Activated T-cell treated with anti-CD3 and anti-CD28 coated beads, Interleukin-2, amount 50 U/mL, for 4 hours (primary cell): Measurements from ENCODE around the gene PATE1. TPM values are rescaled to one million over a fixed set of nuclear protein-coding genes. Genes with fewer than 3 reads are reported as not detected.

Source experiments
- ATAC-seq, 2 donors: fragments of 200-7000 bp; cut with Tn5 transposase; one replicate each; pipeline ENCODE4 v1.10.0; 2021
- DNase-seq: peaks from one replicate; pipeline ENCODE4 v3.0.0-alpha.2; 2020
- H3K27me3 Mint-ChIP-seq: one replicate; pipeline ENCODE4 v1.8.0; 2021; ENCODE audit warnings: low read depth, mixed read lengths
- H3K36me3 Mint-ChIP-seq: one replicate; pipeline ENCODE4 v1.8.0; 2022; ENCODE audit warnings: mixed read lengths; ENCODE audit not compliant: insufficient read depth
- H3K4me1 Mint-ChIP-seq: one replicate; pipeline ENCODE4 v1.8.0; 2021; ENCODE audit warnings: low read depth, mixed read lengths
- H3K4me3 Mint-ChIP-seq: one replicate; pipeline ENCODE4 v1.8.0; 2021; ENCODE audit warnings: mild to moderate bottlenecking, moderate library complexity, mixed read lengths
- H3K9me3 Mint-ChIP-seq: one replicate; pipeline ENCODE4 v1.8.0; 2021; ENCODE audit warnings: mixed read lengths
- total RNA-seq, 3 donors: library from RNA; stranded (reverse); gene quantifications; one replicate each; pipeline ENCODE4 v1.2.1, GENCODE V29; 2021

The PATE1 gene
- total RNA-seq, 3 donors from 2014 or later: not detected

GRCh38 chr11:125768336-125769046 lies 22.4 kb downstream of the PATE1 start:
- no peaks in the 10 kb centered on the region for H3K36me3 Mint-ChIP-seq
- H3K9me3 Mint-ChIP-seq: no peaks in the 10 kb centered on the region
- H3K27me3 Mint-ChIP-seq: peaks cover 22% of the 10 kb centered on the region
- no peak overlapping the region for H3K4me3 Mint-ChIP-seq
- no peak for DNase-seq
- no peaks in the 10 kb centered on the region for H3K4me1 Mint-ChIP-seq
- ATAC-seq: no peak

DNA sequence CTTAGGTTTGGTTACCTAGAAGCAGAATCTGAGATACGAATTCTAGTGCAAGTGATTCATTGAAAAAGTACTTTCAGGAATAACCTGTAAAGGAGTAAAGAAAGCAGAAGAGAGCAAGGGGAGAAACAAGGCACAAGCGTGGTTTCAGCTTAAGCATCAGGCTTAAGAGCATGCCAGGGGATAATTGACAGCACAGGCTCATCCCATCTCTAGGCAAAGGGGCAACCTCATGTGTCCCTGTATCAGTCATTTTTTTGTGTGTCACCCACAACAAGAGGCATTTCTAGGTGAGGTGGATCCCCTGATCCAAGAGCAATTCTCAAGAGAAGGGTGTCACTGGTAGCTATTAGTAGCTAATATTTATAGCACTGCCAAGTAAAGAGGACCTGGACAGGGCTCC lies 24.5 kb downstream of the PATE1 start:
- Mint-ChIP-seq H3K9me3 (no peaks in the 10 kb centered on the region), H3K36me3 (no peaks in the 10 kb centered on the region), H3K27me3 (peaks cover 15% of the 10 kb centered on the region), H3K4me3 (no peak overlapping the region), H3K4me1 (no peaks in the 10 kb centered on the region)
- no peak for ATAC-seq
- no peak for DNase-seq

DNA sequence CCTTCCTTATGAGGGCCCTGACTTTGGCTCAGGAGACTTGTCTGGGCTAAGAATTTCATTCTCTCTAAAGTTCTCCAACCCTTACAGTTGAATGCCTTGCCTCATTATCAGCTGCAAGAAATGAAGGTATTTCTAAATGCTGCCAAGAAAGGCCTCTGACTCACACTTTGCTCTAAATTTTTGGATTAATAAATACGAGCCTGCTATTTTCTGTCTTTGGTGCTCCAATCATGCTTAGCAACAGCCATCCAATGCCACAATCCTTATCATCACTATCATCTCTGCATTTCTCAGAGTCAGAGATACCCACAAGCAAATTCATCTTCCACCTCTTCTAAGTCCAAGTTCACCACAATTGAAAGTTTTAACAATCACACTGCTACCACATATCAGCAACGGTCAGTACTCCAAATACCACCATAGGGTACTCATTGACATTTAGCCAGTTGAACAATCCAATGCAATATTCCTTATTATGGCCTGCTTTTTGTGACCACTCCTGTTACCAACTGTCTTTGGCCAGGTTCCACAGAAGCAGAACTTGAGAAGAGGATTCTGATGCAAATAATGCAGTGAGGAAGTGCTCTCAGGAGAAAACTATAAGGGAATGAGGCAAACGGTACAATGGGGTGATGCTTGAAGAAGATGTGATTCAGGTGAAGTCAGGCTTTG lies 26.9 kb downstream of the PATE1 start:
- Mint-ChIP-seq H3K9me3 (no peaks in the 10 kb centered on the region), H3K4me3 (no peak overlapping the region), H3K27me3 (peaks cover 15% of the 10 kb centered on the region), H3K4me1 (no peaks in the 10 kb centered on the region), H3K36me3 (no peaks in the 10 kb centered on the region)
- ATAC-seq: no peak
- DNase-seq: no peak

DNA sequence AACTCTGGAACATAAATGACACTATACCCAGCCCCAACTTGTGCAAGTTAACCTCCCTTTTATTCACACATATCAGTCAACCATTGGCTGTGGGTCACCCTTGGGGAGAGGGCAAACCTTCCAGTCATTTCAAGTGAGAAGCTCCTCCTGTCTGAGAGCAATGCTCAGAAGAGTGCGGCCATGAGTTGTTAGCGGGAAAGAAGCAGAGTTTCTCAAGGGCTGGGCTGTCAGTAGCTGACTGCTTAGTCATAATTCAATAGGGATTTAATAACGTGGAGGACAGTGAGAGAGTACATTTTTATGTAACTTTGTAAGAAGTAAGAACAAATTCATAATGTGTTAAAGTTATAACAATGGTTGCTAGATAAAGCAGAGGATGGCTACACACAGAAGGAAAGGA lies 27.4 kb downstream of the PATE1 start:
- no peak for DNase-seq
- H3K4me1 Mint-ChIP-seq: no peaks in the 10 kb centered on the region
- no peaks in the 10 kb centered on the region for H3K36me3 Mint-ChIP-seq
- peaks cover 15% of the 10 kb centered on the region for H3K27me3 Mint-ChIP-seq
- no peak overlapping the region for H3K4me3 Mint-ChIP-seq
- H3K9me3 Mint-ChIP-seq: no peaks in the 10 kb centered on the region
- ATAC-seq: no peak

DNA sequence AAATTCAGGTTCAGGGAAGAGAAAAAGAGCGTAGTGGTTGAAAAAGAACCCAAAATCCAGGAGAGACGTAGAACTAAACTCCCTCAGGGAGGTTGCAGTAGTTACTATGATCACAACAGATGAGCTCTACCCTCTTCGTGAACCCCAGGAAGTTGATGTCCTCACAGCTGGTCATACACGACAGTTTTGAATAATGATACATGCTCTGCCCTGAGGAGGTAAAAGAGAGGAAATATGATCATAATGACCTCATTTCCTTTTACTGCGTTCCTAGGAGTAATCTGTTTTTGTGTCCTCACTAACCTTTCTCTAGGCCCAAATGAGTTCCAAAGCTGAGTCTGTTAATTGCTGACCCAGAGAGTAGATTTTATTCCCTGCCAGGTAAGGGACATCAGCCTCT lies 31.2 kb downstream of the PATE1 start:
- H3K4me1 Mint-ChIP-seq: no peaks in the 10 kb centered on the region
- no peak overlapping the region for H3K4me3 Mint-ChIP-seq
- no peaks in the 10 kb centered on the region for H3K9me3 Mint-ChIP-seq
- no peak for ATAC-seq
- no peak for DNase-seq
- no peaks in the 10 kb centered on the region for H3K36me3 Mint-ChIP-seq
- H3K27me3 Mint-ChIP-seq: peaks cover 30% of the 10 kb centered on the region

DNA sequence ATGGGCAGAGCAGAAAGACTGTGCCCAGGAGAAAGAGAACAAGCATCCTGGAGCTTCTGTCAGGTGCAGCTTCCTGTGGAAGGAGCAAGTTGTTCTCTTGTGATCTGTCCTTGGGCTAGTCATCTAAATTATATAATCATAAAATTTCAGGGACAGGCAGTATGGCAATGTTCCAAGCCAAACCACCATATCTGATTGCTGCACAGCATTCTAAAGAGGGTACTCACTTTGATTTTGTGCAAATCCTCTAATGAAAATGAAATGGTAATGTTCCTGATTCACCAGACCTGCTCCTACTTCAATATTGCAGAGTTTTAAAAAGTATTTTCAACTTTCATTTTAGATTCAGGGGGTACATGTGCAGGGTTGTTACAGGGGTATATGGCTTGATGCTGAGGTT lies 32.6 kb downstream of the PATE1 start, which contains the start of gene PATE2:
TSS of gene PATE2 (minus strand) at position 101 of the 400 bp plus-strand sequence. CDS start at position 46, 55 bp downstream.
- Mint-ChIP-seq H3K9me3 (no peaks in the 10 kb centered on the region), H3K4me1 (no peaks in the 10 kb centered on the region), H3K36me3 (no peaks in the 10 kb centered on the region), H3K4me3 (no peak within 1 kb of the TSS), H3K27me3 (peaks cover 28% of the 10 kb centered on the region)
- ATAC-seq: no peak
- DNase-seq: no peak

DNA sequence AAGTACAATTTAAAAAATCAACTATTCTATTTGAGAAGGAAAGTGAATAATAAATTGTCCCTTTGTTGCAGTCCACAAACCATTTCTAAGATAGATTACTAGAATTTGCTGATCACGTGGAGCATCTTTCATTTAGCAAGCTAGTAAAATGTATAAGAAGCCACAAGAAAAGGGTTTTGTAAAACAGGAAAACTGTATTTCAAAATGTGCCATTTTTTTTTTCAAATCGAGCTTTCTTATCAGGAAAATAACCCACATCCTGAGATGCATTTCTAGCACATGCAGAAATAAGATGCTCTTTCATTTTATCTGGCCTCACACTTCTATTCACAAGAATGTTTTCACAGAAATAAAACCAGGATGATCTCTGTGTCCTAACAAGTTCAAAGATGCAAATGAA lies 38.6 kb downstream of the PATE1 start:
- no peak overlapping the region for H3K4me3 Mint-ChIP-seq
- DNase-seq (no peak), ATAC-seq (no peak)
- H3K36me3 Mint-ChIP-seq: no peaks in the 10 kb centered on the region
- no peaks in the 10 kb centered on the region for H3K9me3 Mint-ChIP-seq
- H3K4me1 Mint-ChIP-seq: no peaks in the 10 kb centered on the region
- H3K27me3 Mint-ChIP-seq: peaks cover 14% of the 10 kb centered on the region

DNA sequence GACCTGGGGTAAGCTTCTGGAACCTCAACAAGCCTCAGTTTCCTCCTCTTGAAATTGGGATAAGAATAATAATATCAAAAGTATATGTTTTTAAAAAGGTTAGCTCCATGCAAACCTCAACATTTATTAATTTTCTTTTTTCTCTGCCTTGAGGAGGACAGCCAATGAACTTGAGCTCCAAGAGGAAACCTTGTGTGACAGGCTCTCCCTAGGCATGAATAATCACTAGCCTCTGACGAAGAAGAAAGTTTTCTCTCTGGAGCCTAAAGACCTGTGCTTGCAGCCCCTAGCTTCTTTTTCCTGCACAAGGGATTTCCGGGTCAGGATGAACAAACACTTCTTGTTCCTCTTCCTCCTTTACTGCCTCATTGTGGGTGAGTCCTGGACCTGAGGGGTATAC lies 41.7 kb downstream of the PATE1 start, which contains the start of gene PATE3:
TSS of gene PATE3 (plus strand) at position 301 of the 400 bp plus-strand sequence. CDS start at position 326, 25 bp downstream.
- no peak for ATAC-seq
- no peak within 1 kb of the TSS for H3K4me3 Mint-ChIP-seq

GRCh38 chr11:125790825-125791224 lies 44.7 kb downstream of the PATE1 start:
- DNase-seq (no peak), ATAC-seq (no peak)
- Mint-ChIP-seq H3K36me3 (no peaks in the 10 kb centered on the region), H3K27me3 (peaks cover 3% of the 10 kb centered on the region), H3K9me3 (peaks cover 23% of the 10 kb centered on the region), H3K4me1 (no peaks in the 10 kb centered on the region), H3K4me3 (no peak overlapping the region)

More for the DNA sequence above, 41.7 kb downstream of the PATE1 start, which contains the start of gene PATE3:
- Mint-ChIP-seq H3K36me3 (no peaks in the 10 kb centered on the region), H3K4me1 (no peaks in the 10 kb centered on the region), H3K27me3 (no peaks in the 10 kb centered on the region), H3K9me3 (peaks cover 7% of the 10 kb centered on the region)
- DNase-seq: no peak

DNA sequence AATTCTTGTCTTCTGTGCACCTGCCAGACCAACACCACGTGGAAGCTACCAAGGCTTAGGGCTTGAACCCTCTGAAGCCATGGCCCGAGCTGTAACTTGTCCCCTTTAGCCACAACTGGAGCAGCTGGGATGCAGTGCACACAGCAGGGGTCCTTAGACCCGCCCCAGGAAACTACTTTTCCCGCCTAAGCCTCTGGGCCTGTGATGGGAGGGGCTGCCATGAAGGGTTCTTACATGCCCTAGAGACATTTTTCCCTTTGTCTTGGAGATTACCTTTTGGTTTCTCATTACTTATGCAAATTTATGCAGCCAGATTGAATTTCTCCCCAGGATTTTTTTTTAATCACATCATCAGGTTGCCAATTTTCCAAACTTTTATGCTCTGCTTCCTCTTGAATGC lies 51.6 kb downstream of the PATE1 start:
- Mint-ChIP-seq H3K4me1 (no peaks in the 10 kb centered on the region), H3K36me3 (no peaks in the 10 kb centered on the region), H3K27me3 (peaks cover 3% of the 10 kb centered on the region), H3K9me3 (peaks cover 48% of the 10 kb centered on the region), H3K4me3 (no peak overlapping the region)
- ATAC-seq (no peak), DNase-seq (no peak)

Other genes starting within 250 kb of the PATE1 start
- gene EI24, start 176.8 kb upstream of the PATE1 start, total RNA-seq: 10 to 100 TPM; 53.8 to 61.9 (median 57.2) TPM
- 100 to 1,000 TPM; 124 to 148 (median 141) TPM for gene STT3A, start 153.4 kb upstream of the PATE1 start, total RNA-seq
- 100 to 1,000 TPM in 2 of 3 donors, 10 to 100 TPM in 1; 93.4 to 134 (median 108) TPM for gene CHEK1, start 121.1 kb upstream of the PATE1 start, total RNA-seq
- gene ACRV1, start 65.4 kb upstream of the PATE1 start, total RNA-seq: not detected
- not detected for gene PATE2, start 32.5 kb downstream of the PATE1 start, total RNA-seq
- not detected for gene PATE3, start 41.8 kb downstream of the PATE1 start, total RNA-seq
- gene PATE4, start 87.0 kb downstream of the PATE1 start, total RNA-seq: not detected
- 1 to 10 TPM; 1.6 to 1.8 (median 1.7) TPM for gene HYLS1, start 141.4 kb downstream of the PATE1 start, total RNA-seq
- 10 to 100 TPM; 22.3 to 30.5 (median 28.4) TPM for gene PUS3, start 156.9 kb downstream of the PATE1 start, total RNA-seq
- not detected for gene DDX25, start 158.2 kb downstream of the PATE1 start, total RNA-seq
- gene VSIG10L2, start 199.8 kb downstream of the PATE1 start, total RNA-seq: not detected